K562 (cell line): ENCODE results near the gene CHRNA3. TPM values are rescaled to one million over a fixed set of nuclear protein-coding genes. Genes with fewer than 3 reads are reported as not detected.
"Not testable (repeated sequence)": the region's sequence is repeated elsewhere in the genome, so short reads cannot be mapped to it uniquely, and the experiment has no call there.

Source experiments
- ATAC-seq: fragments of 200-7000 bp; cut with Tn5 transposase; 3 replicates; pipeline ENCODE4 v1.9.1; 2020; ENCODE audit warnings: moderate library complexity
- BruUV-seq: library from RNA; stranded (reverse); fragments of 400-500 nt; replicated peaks from 2 replicates; lab custom pipeline; 2021; lab: Mats Ljungman, UMichigan
- CTCF ChIA-PET: fragments of 300-600 bp; formaldehyde crosslinking; extraction: SDS; loops from one replicate; lab custom pipeline; 2021; ENCODE audit warnings: low intra/inter-chr PET ratio; lab: Yijun Ruan, JAX
- POLR2A ChIA-PET: fragments of 300-600, 350-650 bp; sonication (Branson Sonifier 250); formaldehyde crosslinking; extraction: SDS; loops from one replicate; lab custom pipeline; 2021; ENCODE audit warnings: antibody characterized with exemption, inconsistent platforms; lab: Yijun Ruan, JAX
- DNase-seq, 4 experiments: peaks; one replicate each; pipeline versions ENCODE4 v3.0.0 to v3.0.0-alpha.2; 2011 to 2018; ENCODE audit warnings: low spot score in 3 of 4, mixed read lengths in 3 of 4; ENCODE audit errors: extremely low read depth in 1 of 4
- FAIRE-seq: peaks from 2 replicates; lab custom pipeline; 2011; peaks lifted over from hg19 to GRCh38; lab: Jason Lieb, UNC
- H2AFZ ChIP-seq: 2 replicates; pipeline ENCODE4 v1.6.0; 2011; ENCODE audit warnings: low read depth, low read length, control low read depth, inconsistent platforms
- H3K27ac ChIP-seq: fragments of 200-600 bp; 3 replicates; pipeline ENCODE4 v1.8.0; 2011; ENCODE audit warnings: low read depth, mild to moderate bottlenecking, control low read depth, inconsistent platforms, low read length, moderate library complexity, mixed read lengths; ENCODE audit errors: extremely low read depth
- H3K27me3 ChIP-seq, 2 experiments: fragments of 300-600 bp in 1 of 2; 2 replicates in 1 of 2; 3 replicates in 1 of 2; pipeline versions ENCODE4 v1.6.0 to v1.8.0; 2011; ENCODE audit warnings: inconsistent platforms in 2 of 2, low read length in 2 of 2, mild to moderate bottlenecking in 1 of 2, mixed read lengths in 1 of 2, moderate library complexity in 1 of 2; ENCODE audit not compliant: control insufficient read depth in 2 of 2, insufficient read depth in 2 of 2
- H3K36me3 ChIP-seq: fragments of 300-600 bp; 3 replicates; pipeline ENCODE4 v1.8.0; 2011; ENCODE audit warnings: mild to moderate bottlenecking, low read length, inconsistent platforms; ENCODE audit not compliant: control insufficient read depth, insufficient read depth
- H3K4me1 ChIP-seq, 2 experiments: fragments of 200-600 bp in 1 of 2; replicated peaks in 1 of 2; 2 replicates in 1 of 2; 3 replicates in 1 of 2; pipeline versions ENCODE4 v1.5.1 to v1.8.0; 2011; ENCODE audit warnings: inconsistent platforms in 2 of 2, low read length in 2 of 2, mild to moderate bottlenecking in 1 of 2, mixed read lengths in 1 of 2, moderate library complexity in 1 of 2; ENCODE audit not compliant: control insufficient read depth in 2 of 2, insufficient read depth in 2 of 2
- H3K4me2 ChIP-seq: 2 replicates; pipeline ENCODE4 v1.6.1; 2011; ENCODE audit warnings: low read length, control low read depth, inconsistent platforms, mixed read lengths; ENCODE audit not compliant: insufficient read depth
- H3K4me3 ChIP-seq: fragments of 200-600 bp; sonication (generic), shearing (Covaris generic); 2 replicates; pipeline ENCODE4 v1.5.1; 2016; ENCODE audit warnings: control low read depth, inconsistent platforms
- H3K79me2 ChIP-seq: fragments of 200-600 bp; 3 replicates; pipeline ENCODE4 v1.8.0; 2011; ENCODE audit warnings: low read length, inconsistent platforms; ENCODE audit not compliant: control insufficient read depth, insufficient read depth
- H3K9ac ChIP-seq, 2 experiments: 2 replicates each; pipeline versions ENCODE4 v1.6.0 to v1.6.1; 2011; ENCODE audit warnings: low read depth in 2 of 2, low read length in 2 of 2, control low read depth in 1 of 2, inconsistent platforms in 1 of 2, mild to moderate bottlenecking in 1 of 2, mixed read lengths in 1 of 2; ENCODE audit not compliant: insufficient read depth in 1 of 2
- H3K9me1 ChIP-seq: one replicate; pipeline ENCODE4 v1.6.0; 2011; ENCODE audit warnings: inconsistent platforms, mild to moderate bottlenecking, low read length, moderate library complexity; ENCODE audit not compliant: control insufficient read depth, insufficient read depth
- H3K9me3 ChIP-seq: replicated peaks from 2 replicates; pipeline ENCODE4 v1.5.1; 2011; ENCODE audit warnings: low read depth, low read length, inconsistent platforms; ENCODE audit not compliant: control insufficient read depth, insufficient read depth
- H4K20me1 ChIP-seq: replicated peaks from 2 replicates; pipeline ENCODE4 v1.6.1; 2011; ENCODE audit warnings: low read length, inconsistent platforms, mixed read lengths; ENCODE audit not compliant: control insufficient read depth, insufficient read depth
- BRD4 ChIP-seq: fragments of 200-600 bp; sonication (generic); IDR thresholded peaks from 2 replicates; pipeline ENCODE4 v1.6.1; 2017; ENCODE audit warnings: inconsistent platforms
- CTCFL ChIP-seq: IDR thresholded peaks from 2 replicates; pipeline ENCODE4 v1.6.1; 2011; ENCODE audit warnings: borderline replicate concordance, low read depth, mild to moderate bottlenecking, moderate library complexity, low read length; ENCODE audit not compliant: insufficient read depth, poor library complexity, severe bottlenecking
- DDX20 ChIP-seq: fragments of 450-650 bp; IDR thresholded peaks from 2 replicates; pipeline ENCODE4 v1.6.1; 2016; ENCODE audit warnings: missing genetic modification characterization, low read depth, mild to moderate bottlenecking, missing compliant biosample characterization, moderate library complexity
- DNMT1 ChIP-seq: fragments of 450-650 bp; IDR thresholded peaks from 2 replicates; pipeline ENCODE4 v1.6.1; 2016; ENCODE audit warnings: antibody characterized with exemption, mild to moderate bottlenecking
- FOXK2 ChIP-seq, 2 experiments: fragments of 450-650 bp; IDR thresholded peaks in 1 of 2; conservative IDR thresholded peaks in 1 of 2; 2 replicates each; pipeline ENCODE4 v1.6.1; 2016; ENCODE audit warnings: low read depth in 2 of 2, mild to moderate bottlenecking in 1 of 2
- FOXM1 ChIP-seq, 2 experiments: fragments of 450-650 bp in 1 of 2; sonication (generic) in 1 of 2; formaldehyde crosslinking in 1 of 2; IDR thresholded peaks; 2 replicates each; pipeline versions ENCODE4 v1.6.1 to v1.9.0; 2017 to 2022; ENCODE audit warnings: low read depth in 2 of 2, mild to moderate bottlenecking in 2 of 2, missing genetic modification reagents in 1 of 2, moderate library complexity in 1 of 2
- MCM7 ChIP-seq, 2 experiments: fragments of 450-650 bp; IDR thresholded peaks; 2 replicates each; pipeline ENCODE4 v1.6.1; 2016 to 2018
- MTA1 ChIP-seq: fragments of 450-650 bp; IDR thresholded peaks from 2 replicates; pipeline ENCODE4 v1.6.1; 2017; ENCODE audit warnings: borderline replicate concordance
- POLR2A ChIP-seq: fragments of 450-650 bp; conservative IDR thresholded peaks from 2 replicates; pipeline ENCODE4 v1.6.1; 2016
- ZBTB33 ChIP-seq: sonication (generic); formaldehyde crosslinking; IDR thresholded peaks from 2 replicates; pipeline ENCODE4 v1.8.1; 2023; ENCODE audit warnings: mild to moderate bottlenecking, missing genetic modification reagents
- ZFP36 ChIP-seq: fragments of 150-350 bp; IDR thresholded peaks from 2 replicates; pipeline ENCODE4 v1.6.1; 2018; ENCODE audit warnings: low read length, low read depth; ENCODE audit not compliant: partially characterized antibody
- ZNF354B ChIP-seq: fragments of 250-450 bp; sonication (Bioruptor Pico); IDR thresholded peaks from 2 replicates; pipeline ENCODE4 v1.4.0; 2020
- ZNF507 ChIP-seq: conservative IDR thresholded peaks from 2 replicates; pipeline ENCODE4 v1.6.1; 2017; ENCODE audit warnings: missing genetic modification characterization, missing compliant biosample characterization
- WGBS: fragments of 100-300 bp; shearing (Covaris generic); methylation state at CpG from one replicate; pipeline ENCODE4 v1.1.6; 2016; ENCODE audit warnings: low coverage, mixed read lengths; ENCODE audit not compliant: insufficient coverage; ENCODE audit errors: missing lambda C conversion rate; 5-methylcytosine and 5-hydroxymethylcytosine counted together
- in situ Hi-C: fragments of 300-500 bp; cut with MboI; formaldehyde crosslinking; loops from 4 replicates; pipeline ENCODE4 v1.15.0; 2018; ENCODE audit warnings: inconsistent platforms, mixed read lengths
- intact Hi-C: fragments of 100-400 bp; cut with micrococcal nuclease; formaldehyde crosslinking; loops from 2 replicates; pipeline ENCODE4 v1.14.2; 2022
- polyA plus RNA-seq, 8 experiments: library from polyadenylated mRNA; depleted of rRNA in 4 of 8; stranded (reverse) in 5 of 8; unstranded in 3 of 8; fragments of >200 nt; fragmentation: Nextera tagmentation in 2 of 8; fragmentation: Illumina TruSeq in 1 of 8; extraction: Ambion mirVana in 2 of 8; extraction: Trizol in 1 of 8; gene quantifications; 2 replicates each; pipeline versions ENCODE4 v1.2.1 to v1.2.3, GENCODE V29; 2011 to 2014; ENCODE audit warnings: inconsistent platforms in 1 of 8, missing spikeins in 1 of 8
- total RNA-seq, 7 experiments: library from RNA; depleted of rRNA in 6 of 7; stranded (reverse); fragments of >200 nt in 6 of 7; fragmentation: Illumina TruSeq in 2 of 7; extraction: Trizol in 2 of 7; gene quantifications; 2 replicates each; pipeline versions ENCODE4 v1.2.1 to v1.2.3, GENCODE V29; 2011 to 2021; ENCODE audit warnings: low replicate concordance in 1 of 7

Gene CHRNA3
- total and polyA plus RNA-seq, 9 of the 15 experiments (the other 6 are each of a cell fraction or from before 2014, with no cell fraction given): 0.01 TPM; not detected in 8

GRCh38 chr15:78609551-78609950, 11.2 kb downstream of the CHRNA3 start:
- intact Hi-C loops: not testable (repeated sequence)

GRCh38 chr15:78605680-78606079, 15.1 kb downstream of the CHRNA3 start:
- intact Hi-C loops: no loop called here
- BruUV-seq: no TSS peak
- no peaks in the 10 kb centered on the region for H3K36me3 ChIP-seq
- no peaks in the 10 kb centered on the region for H3K9me1 ChIP-seq
- CTCF ChIA-PET: no interaction called here
- POLR2A ChIA-PET: no interaction called here
- H3K9me3 ChIP-seq: no peaks in the 10 kb centered on the region
- FAIRE-seq (no peak), DNase-seq (no peak), ATAC-seq (no peak)
- H3K27ac ChIP-seq: no peak overlapping the region
- no peak overlapping the region for H3K4me2 ChIP-seq
- H3K4me1 ChIP-seq: no peaks in the 10 kb centered on the region
- H4K20me1 ChIP-seq: 0 out of 2 replicates have a peak, but pooled peaks cover 4% of the 10 kb centered on the region
- in situ Hi-C loops: no loop called here
- H3K79me2 ChIP-seq: no peaks in the 10 kb centered on the region
- H3K4me3 ChIP-seq: no peak overlapping the region
- no peak for TF ChIP-seq DDX20 (tag)
- TF ChIP-seq FOXK2 (conservative IDR thresholded peaks at IDR 0.05 in 1 of 2, IDR thresholded peaks at IDR 0.05 in 1 of 2; ENCODE audit: low read depth in 2 of 2): no peak
- TF ChIP-seq POLR2A: no peak
- no peak for TF ChIP-seq FOXM1 (IDR thresholded peaks at IDR 0.05; ENCODE audit: low read depth)
- no peak for TF ChIP-seq FOXM1 (CRISPR knock-in tag; IDR thresholded peaks at IDR 0.05; ENCODE audit: low read depth)
- no peak for TF ChIP-seq MCM7 (IDR thresholded peaks at IDR 0.05)
- TF ChIP-seq BRD4: no peak
- TF ChIP-seq ZFP36: no peak
- no peak for TF ChIP-seq DNMT1
- TF ChIP-seq ZBTB33 (CRISPR knock-in tag): no peak
- TF ChIP-seq CTCFL: no peak
- no peak for TF ChIP-seq MTA1
- peaks cover 19 to 41% of the 10 kb centered on the region in 2 experiments for H3K27me3 ChIP-seq
- no peak overlapping the region for H3K9ac ChIP-seq
- 14% methylated on average over 4 of the region's 4 CpGs for WGBS
- no peak overlapping the region for H2AFZ ChIP-seq

More at GRCh38 chr15:78609551-78609950, 11.2 kb downstream of the CHRNA3 start:
- H2AFZ ChIP-seq, BruUV-seq, H3K4me1 ChIP-seq, in situ Hi-C loops, H3K36me3 ChIP-seq, H3K4me3 ChIP-seq, FAIRE-seq, H3K9me1 ChIP-seq, POLR2A ChIA-PET, CTCF ChIA-PET, H3K79me2 ChIP-seq, DNase-seq, H3K27ac ChIP-seq, H3K4me2 ChIP-seq, H3K9me3 ChIP-seq, ATAC-seq, H3K9ac ChIP-seq, H4K20me1 ChIP-seq: not testable (repeated sequence)
- TF ChIP-seq ZNF507 (tag): peak; percentile 94
- 0 out of 2 replicates have a peak, but pooled peaks have one; percentile 27 for TF ChIP-seq ZNF354B (CRISPR knock-in tag)
- H3K27me3 ChIP-seq: peaks cover 5 to 15% of the 10 kb centered on the region in 2 experiments; a peak in 4 of 5 replicates
- WGBS: 0% methylated on average over 1 of the region's 3 CpGs
